Fibroblast of skin of right quadriceps (primary cell): Measurements from ENCODE around the gene PWWP3B.
"Not testable (repeated sequence)": the region's sequence is repeated elsewhere in the genome, so short reads cannot be mapped to it uniquely, and the experiment has no call there.

Experiments
- DNase-seq: peaks from one replicate; pipeline ENCODE4 v3.0.0-alpha.2; 2013

Gene PWWP3B

GRCh38 chrX:106168107-106168506, at the start of gene PWWP3B:
Gene PWWP3B (plus strand): TSS chrX:106168305. CDS start chrX:106205433, 37,128 bp downstream.
- DNase-seq = peak; percentile 15

DNA sequence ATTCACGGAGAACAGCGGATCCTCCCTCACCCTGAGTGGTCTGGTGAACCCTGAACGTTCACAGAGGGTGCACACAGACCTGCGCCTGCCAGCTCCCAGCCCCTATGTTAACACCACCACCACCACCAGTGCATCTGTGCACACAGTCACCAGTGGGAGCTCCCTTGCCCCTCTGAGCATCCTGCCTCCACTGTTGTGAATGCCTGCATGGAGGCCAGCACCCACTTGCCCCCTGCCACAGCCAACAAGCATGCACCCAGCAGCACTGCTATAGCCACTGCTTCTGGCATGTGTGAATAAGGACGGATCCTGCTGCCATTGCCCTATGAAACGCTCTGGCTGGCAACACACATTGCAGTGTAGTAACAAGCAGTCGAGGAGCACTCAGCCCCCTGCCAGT, 29.1 kb upstream of the PWWP3B start:
- no peak for DNase-seq

GRCh38 chrX:106144755-106145639, 23.1 kb upstream of the PWWP3B start:
- no peak for DNase-seq

GRCh38 chrX:106150701-106151100, 17.4 kb upstream of the PWWP3B start:
- no peak for DNase-seq

- DNase-seq = peak; percentile 0
Measured at GRCh38 chrX:106159861-106160282, 8.2 kb upstream of the PWWP3B start.

GRCh38 chrX:106170318-106170717, 2.2 kb downstream of the PWWP3B start:
- DNase-seq = peak; percentile 0

DNA sequence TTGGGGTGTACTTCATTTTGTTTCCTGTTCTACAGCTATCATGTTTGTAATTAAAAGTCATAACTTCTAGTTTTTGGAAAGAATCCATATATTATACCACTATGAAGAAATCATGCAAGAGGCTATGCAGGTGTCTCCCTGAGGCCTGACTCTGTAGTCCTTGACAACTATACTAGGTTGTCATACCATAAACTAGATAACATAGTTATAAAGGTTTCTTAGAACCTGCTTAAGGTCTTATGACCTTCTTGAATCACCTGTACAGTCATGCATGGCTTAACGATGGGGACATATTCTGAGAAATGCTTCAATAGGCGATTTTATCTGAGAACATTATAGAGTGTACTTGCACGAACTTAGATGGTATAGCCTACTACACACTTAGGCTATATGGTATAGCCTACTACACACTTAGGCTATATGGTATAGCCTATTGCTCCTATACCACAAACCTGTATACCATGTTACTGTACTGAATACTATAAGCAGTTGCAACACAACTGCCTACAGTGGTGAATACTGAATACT, 3.3 kb downstream of the PWWP3B start:
- no peak for DNase-seq

GRCh38 chrX:106177106-106177981, 9.2 kb downstream of the PWWP3B start:
- DNase-seq = peak; percentile 20

- DNase-seq = no peak
Measured at GRCh38 chrX:106177982-106178321, 9.8 kb downstream of the PWWP3B start.

GRCh38 chrX:106178826-106179225, 10.7 kb downstream of the PWWP3B start:
- no peak for DNase-seq

GRCh38 chrX:106183685-106184084, 15.6 kb downstream of the PWWP3B start:
- DNase-seq = not testable (repeated sequence)

GRCh38 chrX:106201502-106202178, 33.5 kb downstream of the PWWP3B start:
- no peak for DNase-seq

DNA sequence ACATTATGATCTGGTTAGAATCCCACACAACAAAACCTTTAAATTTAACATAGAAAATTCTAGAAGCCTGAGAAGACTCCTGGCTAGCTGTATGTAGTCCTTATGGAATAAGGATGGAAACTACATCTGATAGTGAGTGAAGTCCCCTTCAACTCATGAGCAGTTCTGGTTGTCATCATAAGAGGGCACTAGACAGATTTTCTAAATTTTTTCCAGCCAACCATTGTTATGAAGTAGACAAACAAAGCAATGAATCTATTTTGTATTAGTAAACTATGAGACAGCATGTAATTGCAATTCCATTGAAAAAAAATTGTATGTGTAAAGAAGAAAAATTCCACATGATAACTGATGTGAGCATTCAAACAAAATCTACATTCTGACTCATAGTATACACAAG, 35.2 kb downstream of the PWWP3B start:
- DNase-seq = no peak

- DNase-seq = no peak
Measured at GRCh38 chrX:106208154-106208553, 40.0 kb downstream of the PWWP3B start.
